ENCODE data around the gene TTLL1. TPM values are rescaled to one million over a fixed set of nuclear protein-coding genes. Genes with fewer than 3 reads are reported as not detected.

The TTLL1 gene
- total RNA-seq (2014; rRNA removed; shearing (Covaris generic)), result 3.5 and 7.1 TPM in 2 replicates

- DNase-seq (ENCODE audit: low spot score), result peak; percentile 80
These were observed at the start of gene TTLL1 for GRCh38 chr22:43088984-43089717. Gene TTLL1 (minus strand): TSS chr22:43089391. CDS start chr22:43075586, 13,805 bp downstream.

GRCh38 chr22:43136801-43137200 lies 47.6 kb upstream of the TTLL1 start:
- DNase-seq (ENCODE audit: low spot score), result no peak

- no peak for DNase-seq (ENCODE audit: low spot score)
These were observed 47.1 kb upstream of the TTLL1 start for GRCh38 chr22:43136255-43136654.

GRCh38 chr22:43135565-43135964 lies 46.4 kb upstream of the TTLL1 start:
- no peak for DNase-seq (ENCODE audit: low spot score)

- DNase-seq (ENCODE audit: low spot score), result no peak
These were observed 45.4 kb upstream of the TTLL1 start for GRCh38 chr22:43134553-43134952.

GRCh38 chr22:43133401-43133800 lies 44.2 kb upstream of the TTLL1 start:
- no peak for DNase-seq (ENCODE audit: low spot score)

- DNase-seq (ENCODE audit: low spot score), result no peak
These were observed 42.7 kb upstream of the TTLL1 start for GRCh38 chr22:43131773-43132501.

GRCh38 chr22:43129426-43130425 lies 40.5 kb upstream of the TTLL1 start:
- DNase-seq (ENCODE audit: low spot score), result no peak

GRCh38 chr22:43128928-43129424 lies 39.8 kb upstream of the TTLL1 start:
- no peak for DNase-seq (ENCODE audit: low spot score)

GRCh38 chr22:43128116-43128515 lies 38.9 kb upstream of the TTLL1 start:
- DNase-seq (ENCODE audit: low spot score), result no peak

- no peak for DNase-seq (ENCODE audit: low spot score)
These were observed 38.1 kb upstream of the TTLL1 start for GRCh38 chr22:43127166-43127908.

- peak; percentile 44 for DNase-seq (ENCODE audit: low spot score)
These were observed 37.4 kb upstream of the TTLL1 start for GRCh38 chr22:43126501-43127165.

GRCh38 chr22:43118953-43119458 lies 29.8 kb upstream of the TTLL1 start:
- no peak for DNase-seq (ENCODE audit: low spot score)

GRCh38 chr22:43118024-43118849 lies 29.0 kb upstream of the TTLL1 start:
- no peak for DNase-seq (ENCODE audit: low spot score)

- DNase-seq (ENCODE audit: low spot score), result no peak
These were observed 27.7 kb upstream of the TTLL1 start for GRCh38 chr22:43116932-43117331.

GRCh38 chr22:43114958-43115357 lies 25.8 kb upstream of the TTLL1 start:
- no peak for DNase-seq (ENCODE audit: low spot score)

- DNase-seq (ENCODE audit: low spot score), result no peak
These were observed 24.5 kb upstream of the TTLL1 start for GRCh38 chr22:43113526-43114251.

- DNase-seq (ENCODE audit: low spot score), result no peak
These were observed 21.9 kb upstream of the TTLL1 start for GRCh38 chr22:43110927-43111623.

Data from H4 (cell line).